HG03139 (cell line): ENCODE results near the gene NAA25.

ENCODE experiments used
- ATAC-seq: cut with Tn5 transposase; IDR thresholded peaks from one replicate; pipeline ENCODE4 v1.9.1; 2021; ENCODE audit not compliant: unreplicated experiment

Gene NAA25

GRCh38 chr12:112108202-112109079 lies at the start of gene NAA25:
NAA25 (minus strand) TSS chr12:112108783; CDS start chr12:112108773, 10 bp downstream.
- ATAC-seq: peak; percentile 55

- no peak for ATAC-seq
Observed at GRCh38 chr12:112153893-112154219, 45.3 kb upstream of the NAA25 start.

- ATAC-seq: no peak
Observed at GRCh38 chr12:112153181-112153892, 44.8 kb upstream of the NAA25 start.

- ATAC-seq: no peak
Observed at GRCh38 chr12:112151766-112152541, 43.4 kb upstream of the NAA25 start.

GRCh38 chr12:112149596-112149995 lies 41.0 kb upstream of the NAA25 start:
- ATAC-seq: no peak

- ATAC-seq: no peak
Observed at GRCh38 chr12:112148031-112148513, 39.5 kb upstream of the NAA25 start.

- ATAC-seq: no peak
Observed at GRCh38 chr12:112146123-112146522, 37.5 kb upstream of the NAA25 start.

GRCh38 chr12:112140728-112141127 lies 32.1 kb upstream of the NAA25 start:
- no peak for ATAC-seq

GRCh38 chr12:112134731-112135130 lies 26.1 kb upstream of the NAA25 start:
- no peak for ATAC-seq

GRCh38 chr12:112133418-112133817 lies 24.8 kb upstream of the NAA25 start:
- no peak for ATAC-seq

- no peak for ATAC-seq
Observed at GRCh38 chr12:112131686-112132085, 23.1 kb upstream of the NAA25 start.

GRCh38 chr12:112130441-112130998 lies 21.9 kb upstream of the NAA25 start:
- ATAC-seq: peak; percentile 55

- no peak for ATAC-seq
Observed at GRCh38 chr12:112126911-112127310, 18.3 kb upstream of the NAA25 start.

- ATAC-seq: no peak
Observed at GRCh38 chr12:112126000-112126438, 17.4 kb upstream of the NAA25 start.

GRCh38 chr12:112125250-112125999 lies 16.8 kb upstream of the NAA25 start, which contains the start of gene TRAFD1:
TRAFD1 (plus strand) TSS chr12:112125560; CDS start chr12:112130523, 4,963 bp downstream.
- ATAC-seq: peak; percentile 91

- no peak for ATAC-seq
Observed at GRCh38 chr12:112124918-112125249, 16.3 kb upstream of the NAA25 start.

GRCh38 chr12:112122823-112123690 lies 14.5 kb upstream of the NAA25 start:
- no peak for ATAC-seq

- ATAC-seq: no peak
Observed at GRCh38 chr12:112121780-112122565, 13.4 kb upstream of the NAA25 start.
